ENCODE measurements around the gene TMEM170B.

The TMEM170B gene, protein sequence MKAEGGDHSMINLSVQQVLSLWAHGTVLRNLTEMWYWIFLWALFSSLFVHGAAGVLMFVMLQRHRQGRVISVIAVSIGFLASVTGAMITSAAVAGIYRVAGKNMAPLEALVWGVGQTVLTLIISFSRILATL

DNA sequence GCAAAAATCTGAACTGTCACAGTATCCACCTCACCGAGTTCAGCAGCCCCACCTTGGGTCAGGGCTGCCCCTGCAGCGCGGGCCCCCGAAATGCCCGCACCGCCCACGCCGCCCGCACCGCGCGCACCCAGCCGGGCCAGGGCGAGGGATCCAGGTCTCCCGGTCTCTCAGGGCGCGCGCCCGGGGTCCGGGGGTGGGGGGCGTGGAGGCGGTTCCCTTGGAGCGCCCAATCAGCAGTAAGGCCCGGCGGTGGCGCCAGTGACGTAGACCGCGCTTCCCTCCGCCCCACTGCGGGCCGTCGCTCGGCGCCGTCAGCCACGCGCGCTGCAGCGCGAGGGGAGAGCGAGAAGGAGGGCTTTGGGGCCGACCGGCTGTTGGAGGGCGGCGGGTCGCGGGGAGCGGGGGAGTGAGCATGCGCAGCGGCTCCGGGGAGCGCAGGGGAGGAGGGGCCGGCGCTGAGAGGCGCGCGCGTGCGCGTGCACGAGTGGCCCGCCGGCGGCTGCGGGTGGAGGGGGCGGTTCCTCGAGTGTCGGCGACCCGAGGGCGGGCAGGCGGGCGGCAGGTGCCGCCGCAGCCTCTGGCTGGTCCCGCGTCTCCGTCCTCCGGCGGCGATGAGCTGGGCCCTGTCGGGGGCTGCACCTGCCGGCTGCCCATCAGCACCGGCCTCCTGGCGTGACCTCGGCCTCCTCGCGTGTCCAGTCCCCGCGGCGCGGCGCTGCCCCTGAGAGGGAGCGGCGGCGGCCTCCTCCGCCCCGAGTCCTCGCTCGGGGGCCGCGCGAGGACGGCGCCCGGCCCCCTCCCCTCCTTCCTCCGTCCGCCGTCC lies at the start of gene TMEM170B:
TMEM170B (plus strand) TSS at position 521 of the 823 bp plus-strand sequence. CDS start 529 bp downstream, outside the sequence.
- peak; percentile 97 for DNase-seq

DNA sequence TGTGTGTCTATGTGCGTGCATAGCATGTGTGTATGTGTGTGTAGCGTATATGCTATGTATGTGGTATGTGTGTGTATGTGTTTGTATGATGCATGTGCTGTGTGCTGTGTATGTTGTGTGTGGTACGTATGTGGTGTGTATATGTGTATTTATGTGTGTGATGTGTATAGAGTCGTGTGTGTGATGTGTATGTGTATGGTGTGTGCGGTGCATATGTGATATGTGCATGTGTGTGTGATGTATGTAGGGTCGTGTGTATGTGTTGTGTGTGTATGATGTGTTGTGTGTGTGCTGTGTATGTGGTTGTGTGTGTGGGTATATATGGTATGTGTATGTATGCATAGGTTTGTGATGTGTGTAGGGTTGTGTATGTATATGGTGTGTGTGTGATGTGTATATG lies 46.6 kb upstream of the TMEM170B start:
- DNase-seq, result no peak

DNA sequence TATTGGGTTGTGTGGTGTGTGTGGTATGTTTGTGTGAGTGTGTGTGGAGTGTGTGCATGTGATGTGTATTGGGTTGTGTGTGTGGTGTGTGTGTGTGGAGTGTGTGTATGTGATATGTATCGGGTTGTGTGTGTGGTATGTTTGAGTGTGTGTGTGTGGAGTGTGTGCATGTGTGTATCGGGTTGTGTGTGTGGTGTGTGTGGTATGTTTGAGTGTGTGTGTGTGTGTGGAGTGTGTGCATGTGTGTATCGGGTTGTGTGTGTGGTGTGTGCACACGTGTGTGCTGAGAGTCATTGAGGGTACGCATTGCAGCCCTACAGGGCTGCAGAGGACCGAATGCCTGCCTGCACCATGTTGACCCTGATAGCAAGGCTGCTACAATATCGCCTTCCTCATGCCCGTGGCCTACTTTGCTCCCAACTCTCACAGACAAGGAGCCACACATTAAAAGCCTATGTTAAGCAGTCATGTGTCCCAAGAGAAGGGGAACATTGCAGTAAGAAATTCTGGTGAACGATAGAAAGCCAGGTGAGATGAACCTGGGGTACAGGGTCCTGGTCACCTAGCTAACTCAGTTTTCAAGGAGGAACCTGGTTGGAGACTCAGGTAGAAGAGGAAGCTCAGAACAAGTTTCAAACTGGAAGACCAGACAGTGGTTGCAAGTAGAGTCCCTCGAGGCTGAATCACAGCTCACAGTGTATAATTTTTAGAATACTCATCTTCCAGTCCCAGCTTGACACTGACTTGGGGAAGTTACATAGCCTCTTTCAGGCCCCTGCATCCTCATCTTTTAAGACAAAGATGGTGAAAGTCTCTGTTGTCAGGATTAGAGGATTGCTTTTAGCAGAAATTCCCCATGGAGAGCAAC lies 45.7 kb upstream of the TMEM170B start:
- no peak for DNase-seq

DNA sequence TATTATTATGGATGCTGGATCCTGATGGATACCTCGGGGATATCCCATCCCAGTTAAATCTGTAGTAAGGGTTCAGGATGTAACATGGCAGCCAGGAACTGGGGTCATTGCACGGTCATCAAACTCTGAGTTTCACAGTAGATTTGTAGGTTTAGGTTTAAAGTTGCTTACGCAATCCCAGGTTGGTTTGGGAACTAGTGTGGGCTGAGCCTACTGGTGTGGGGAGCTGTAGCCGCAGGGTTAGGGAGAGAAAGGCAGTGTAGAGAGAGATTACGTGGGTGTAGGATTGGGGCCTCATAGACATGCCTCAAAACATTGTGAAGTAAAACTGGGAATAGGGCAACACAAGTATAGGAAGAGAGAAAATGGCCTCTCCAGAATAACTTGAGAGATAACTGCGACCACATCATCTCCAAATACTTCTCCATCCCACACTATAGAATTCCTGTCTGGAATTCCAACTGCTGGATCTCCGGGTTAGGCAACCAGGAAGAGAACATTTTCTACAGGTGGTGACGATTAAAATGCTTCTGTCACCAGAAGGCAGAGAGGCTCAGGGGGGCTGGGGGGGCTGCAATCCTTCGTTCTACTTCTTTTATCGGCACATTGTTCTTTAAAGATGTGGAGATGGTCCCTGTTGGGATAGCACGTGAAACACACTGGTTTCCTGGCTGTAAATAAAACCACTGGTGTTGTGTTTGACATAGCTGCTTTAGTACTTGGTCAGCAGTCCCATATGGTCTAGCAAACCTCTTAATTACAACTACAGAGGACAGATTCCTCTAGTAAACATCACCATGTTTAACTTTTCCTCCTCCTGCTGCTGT lies 44.9 kb upstream of the TMEM170B start:
- no peak for DNase-seq

DNA sequence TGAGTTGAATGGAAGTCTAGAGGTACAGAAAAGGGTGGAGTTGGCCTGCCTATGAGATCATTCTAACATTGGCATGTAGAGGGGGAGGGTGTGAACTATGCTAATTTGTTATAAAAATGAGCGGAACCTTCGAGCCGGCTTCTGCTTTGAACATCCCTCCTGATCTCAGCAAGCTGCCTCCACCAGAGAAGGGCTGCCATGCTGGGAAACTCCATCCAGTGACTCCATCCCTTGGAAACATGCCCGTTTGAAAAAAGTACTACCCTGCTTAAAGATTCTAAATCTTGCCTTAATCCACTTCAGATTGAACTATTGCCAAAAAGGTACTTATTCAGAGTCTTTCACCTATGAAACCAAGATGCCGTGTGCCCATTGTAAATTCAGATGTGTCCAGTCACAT lies 43.6 kb upstream of the TMEM170B start:
- no peak for DNase-seq

DNA sequence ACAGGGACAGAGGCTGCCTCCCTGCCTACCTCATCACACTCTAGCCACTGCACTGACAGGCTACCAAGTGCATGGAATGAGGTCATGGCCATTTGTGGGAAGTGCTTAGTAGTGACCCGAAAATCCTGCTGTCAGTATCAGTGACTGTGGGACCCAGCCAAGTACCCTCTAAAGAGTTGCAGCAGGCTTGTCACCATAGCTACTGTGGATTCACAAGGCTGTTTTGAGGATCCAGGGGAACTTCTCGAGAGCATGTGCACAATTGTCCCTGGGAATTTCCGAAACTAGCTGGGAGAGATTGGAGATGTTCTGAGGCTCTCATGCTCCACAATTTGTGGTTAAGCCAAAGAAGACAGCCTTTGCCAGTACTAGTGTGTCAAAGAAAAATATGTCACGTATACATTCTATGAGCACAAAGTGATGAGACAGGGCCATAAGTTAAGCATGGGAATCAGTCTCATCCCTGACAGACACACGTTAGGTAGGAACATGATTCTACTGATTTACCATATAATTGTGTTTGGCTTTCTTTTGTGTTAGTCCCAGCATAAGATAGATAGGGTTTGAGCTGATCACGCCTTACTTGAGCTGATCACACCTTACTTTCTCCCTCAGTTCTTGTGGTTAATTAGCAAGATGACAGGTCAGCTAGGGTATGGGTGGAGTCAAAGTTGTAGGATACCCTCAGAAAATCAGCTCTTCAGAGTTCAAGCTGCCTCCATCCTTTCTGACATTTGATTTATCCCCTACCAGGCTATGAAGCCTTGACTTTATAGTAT lies 42.6 kb upstream of the TMEM170B start:
- peak; percentile 47 for DNase-seq

DNA sequence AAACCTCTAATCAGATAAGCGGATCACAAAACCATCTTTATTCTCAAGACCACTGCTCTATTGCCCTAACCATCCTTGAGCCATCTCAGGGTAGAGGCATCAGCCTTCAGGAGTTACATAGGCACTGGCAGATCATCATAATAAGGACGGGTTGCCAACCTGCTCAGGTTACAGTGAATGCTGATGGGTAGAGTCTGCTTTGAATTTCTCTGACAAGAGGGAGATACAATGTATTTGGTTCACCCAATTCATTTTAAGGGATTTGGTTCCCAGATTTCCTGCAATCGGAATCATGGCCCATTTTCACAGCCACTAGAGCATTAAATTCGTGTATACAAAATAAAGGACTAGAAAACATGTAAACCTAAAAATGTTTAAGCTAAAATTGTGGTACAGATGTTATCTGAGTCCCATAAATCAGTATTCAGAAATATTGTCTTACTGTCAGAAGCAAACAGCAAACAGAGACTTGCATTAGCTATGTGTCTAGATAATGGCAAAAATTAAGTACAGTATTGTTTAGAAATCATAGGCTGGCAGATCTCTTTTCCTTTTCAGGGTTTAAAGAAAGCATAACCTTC lies 41.9 kb upstream of the TMEM170B start:
- no peak for DNase-seq

DNA sequence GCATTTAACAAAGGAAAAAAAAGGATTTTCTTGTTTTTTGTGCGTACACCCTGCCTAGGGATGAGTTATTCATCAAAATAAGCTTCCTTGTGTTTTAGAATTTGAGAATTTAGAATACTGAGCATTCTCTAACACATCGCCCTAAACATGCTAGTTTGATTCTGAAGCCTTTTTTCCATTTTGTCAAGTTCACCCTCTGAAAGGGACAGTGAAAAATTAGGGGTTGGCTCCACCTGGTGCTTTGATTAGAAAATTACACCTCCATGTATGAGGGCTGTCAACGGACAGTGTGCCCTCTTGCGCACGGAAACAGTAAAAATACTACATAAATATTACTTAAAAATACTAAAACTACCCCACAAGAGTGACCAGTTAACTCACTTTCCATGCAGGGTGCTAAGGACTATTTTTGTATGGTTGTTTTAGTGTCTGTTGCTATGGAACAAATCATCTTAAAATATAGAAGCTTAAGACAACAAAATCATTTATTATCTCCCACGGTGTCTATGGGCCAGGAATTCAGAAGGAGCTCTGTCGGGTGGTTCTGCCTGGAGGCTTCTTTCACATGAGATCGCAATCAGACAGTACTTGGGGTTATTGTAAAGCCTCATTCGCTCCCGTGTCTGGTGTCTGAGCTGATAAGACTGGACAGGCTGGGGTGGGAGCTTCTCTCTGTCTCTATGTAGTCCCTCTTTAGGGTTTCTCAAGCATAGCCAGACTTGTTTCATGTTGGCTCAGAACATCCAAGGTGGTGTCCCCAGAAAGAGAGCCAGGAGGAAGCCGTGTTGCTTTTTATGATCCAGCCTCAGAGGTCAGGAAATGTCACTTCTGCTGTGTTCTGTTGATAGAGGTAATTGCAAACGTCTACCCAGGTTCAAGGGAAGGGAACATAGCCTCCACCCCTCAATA lies 41.1 kb upstream of the TMEM170B start:
- DNase-seq, result peak; percentile 75

DNA sequence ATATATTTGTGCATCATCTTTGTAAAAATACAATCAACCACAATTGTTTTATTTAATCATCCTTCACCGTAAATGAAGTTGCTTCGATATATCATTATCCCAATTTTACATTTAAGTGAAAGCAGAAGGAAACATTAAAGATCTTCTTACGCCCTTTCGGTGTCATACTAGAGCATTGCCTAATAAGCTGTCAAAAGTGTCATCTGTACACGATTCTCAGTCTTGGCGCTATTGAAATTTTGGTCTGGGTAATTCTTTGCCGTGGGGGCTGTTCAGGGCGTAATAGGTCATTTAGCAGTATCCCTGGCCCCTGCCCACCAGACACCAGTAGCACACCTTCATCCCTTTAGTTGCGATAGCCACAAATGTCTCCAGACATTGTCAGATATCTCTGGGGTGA lies 40.4 kb upstream of the TMEM170B start:
- DNase-seq, result no peak

DNA sequence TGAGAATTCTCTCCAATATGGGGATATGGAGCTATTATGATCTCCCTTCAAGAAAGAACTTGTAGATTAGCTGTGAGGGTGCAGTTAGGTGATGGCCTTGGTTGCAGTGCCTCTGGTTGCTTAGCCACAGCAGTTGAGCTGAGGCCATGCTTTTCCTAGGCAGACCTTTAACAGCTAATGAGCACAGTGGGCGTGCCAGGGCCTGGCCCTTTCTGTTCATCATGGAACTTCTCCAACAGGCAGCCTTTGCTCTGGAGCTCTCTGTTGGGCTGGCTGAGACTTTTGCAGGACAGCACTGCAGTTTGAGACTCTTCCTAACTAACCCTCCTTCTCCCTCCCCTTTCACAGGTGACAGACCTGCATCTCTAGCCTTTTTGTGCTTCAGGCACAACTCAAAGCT lies 39.7 kb upstream of the TMEM170B start:
- no peak for DNase-seq

DNA sequence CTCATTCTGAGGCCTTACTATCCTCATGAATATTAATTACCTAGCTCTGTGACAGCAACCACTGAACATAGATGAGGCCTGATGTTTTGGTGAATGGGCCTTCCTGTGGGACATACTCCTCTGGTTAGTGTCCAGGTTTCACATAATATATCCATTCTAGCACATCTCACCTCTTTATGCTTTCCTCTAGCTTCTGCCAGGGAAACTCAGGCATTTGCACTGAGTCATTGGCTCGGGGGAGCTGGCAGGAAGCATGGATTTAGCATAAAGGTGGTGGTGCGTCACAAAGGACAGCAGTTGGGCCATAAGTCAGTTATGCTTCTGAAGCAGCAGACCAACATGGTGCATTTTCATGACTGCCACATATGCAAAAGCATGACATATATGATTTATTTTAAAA lies 37.5 kb upstream of the TMEM170B start:
- DNase-seq, result no peak

DNA sequence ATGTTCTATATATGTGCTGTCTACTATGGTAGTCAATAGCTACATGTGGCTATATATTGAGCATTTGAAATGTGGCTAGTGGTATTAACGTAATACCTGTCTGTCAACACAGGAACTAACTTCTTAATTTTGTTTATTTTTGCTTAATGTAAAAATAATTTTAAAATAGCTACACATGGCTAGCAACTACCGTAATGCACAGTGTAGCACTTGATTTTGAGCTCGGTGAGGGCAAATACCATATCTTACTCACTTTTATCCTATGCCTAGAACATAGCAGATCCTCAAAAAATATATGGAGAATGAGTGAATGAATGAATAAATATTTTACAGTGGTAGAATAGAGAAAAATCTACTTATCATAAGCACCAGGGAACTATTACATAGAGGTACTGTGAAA lies 28.1 kb upstream of the TMEM170B start:
- DNase-seq, result no peak

DNA sequence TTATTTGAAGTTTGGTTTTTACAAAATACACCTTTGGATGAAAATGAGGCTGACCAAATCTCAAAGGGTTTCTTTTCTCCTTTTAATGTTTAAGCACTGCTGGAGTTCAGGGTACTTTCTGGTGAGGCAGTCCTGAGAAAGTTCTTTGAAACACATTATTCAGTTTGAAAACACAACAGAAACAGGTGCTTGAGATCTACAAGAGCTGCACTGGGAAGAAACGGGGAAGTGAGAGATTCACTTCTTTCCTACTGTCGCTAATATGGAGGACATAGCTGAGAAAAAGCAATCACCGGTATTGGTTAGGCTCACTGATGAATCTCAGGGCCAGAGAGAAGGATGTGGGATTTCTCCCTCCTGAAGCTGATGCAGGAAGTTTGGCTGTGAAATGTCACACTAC lies 22.9 kb upstream of the TMEM170B start:
- DNase-seq, result no peak

DNA sequence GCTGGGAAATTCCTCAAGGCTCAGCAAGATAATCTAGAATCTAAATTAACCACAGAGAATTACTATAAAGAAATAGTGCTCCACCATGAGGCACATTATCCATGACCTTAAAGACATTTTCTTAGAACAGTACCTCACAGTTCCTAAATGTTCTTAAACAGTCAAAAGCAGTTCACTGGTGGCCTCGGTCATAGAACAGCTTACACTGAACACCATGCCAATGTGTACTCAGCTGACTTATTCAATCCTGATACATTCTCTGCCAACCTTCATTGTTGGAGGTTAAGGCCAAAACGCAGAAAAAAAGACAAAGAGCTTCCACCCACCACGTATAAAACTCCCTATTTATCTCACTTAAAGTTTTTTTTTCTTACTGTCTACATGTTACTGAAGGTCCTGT lies 21.8 kb upstream of the TMEM170B start:
- no peak for DNase-seq

DNA sequence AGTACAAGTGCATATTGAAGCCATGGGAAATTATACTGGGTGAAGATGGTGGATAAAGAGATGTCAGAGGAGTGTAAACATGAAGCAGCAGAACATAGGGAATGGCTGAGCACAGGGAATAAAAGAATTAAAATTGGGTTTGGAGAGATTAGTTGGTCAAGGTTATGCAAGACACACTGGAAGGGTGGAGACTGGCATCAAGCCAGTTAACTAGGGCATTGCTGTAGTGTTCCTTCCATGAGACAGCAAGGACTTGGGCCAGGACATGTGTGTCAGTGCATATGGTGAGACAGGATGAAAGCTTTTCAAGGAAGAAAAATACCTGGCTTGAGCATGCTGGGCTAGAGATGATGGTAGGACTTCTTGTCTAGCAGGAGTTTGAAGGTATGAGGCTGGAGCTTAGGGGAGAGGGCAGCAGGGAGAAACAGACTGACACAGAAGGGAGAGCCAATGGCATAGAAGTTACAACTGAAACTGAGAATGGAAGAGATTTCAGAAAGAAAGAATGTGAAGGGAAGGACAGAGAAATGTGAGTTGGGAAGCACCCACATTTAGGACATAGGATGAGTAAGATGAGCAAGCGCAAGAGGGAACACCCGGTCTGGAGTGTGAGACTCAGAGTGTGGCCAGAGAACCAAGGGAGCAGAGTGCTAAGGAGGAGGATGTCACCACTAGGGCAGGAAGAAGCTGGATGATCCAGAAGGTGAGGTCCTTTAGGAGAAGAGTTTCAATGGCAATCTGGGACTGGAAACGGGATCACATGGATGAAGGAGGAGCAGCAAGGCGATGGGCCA lies 14.5 kb upstream of the TMEM170B start:
- no peak for DNase-seq

DNA sequence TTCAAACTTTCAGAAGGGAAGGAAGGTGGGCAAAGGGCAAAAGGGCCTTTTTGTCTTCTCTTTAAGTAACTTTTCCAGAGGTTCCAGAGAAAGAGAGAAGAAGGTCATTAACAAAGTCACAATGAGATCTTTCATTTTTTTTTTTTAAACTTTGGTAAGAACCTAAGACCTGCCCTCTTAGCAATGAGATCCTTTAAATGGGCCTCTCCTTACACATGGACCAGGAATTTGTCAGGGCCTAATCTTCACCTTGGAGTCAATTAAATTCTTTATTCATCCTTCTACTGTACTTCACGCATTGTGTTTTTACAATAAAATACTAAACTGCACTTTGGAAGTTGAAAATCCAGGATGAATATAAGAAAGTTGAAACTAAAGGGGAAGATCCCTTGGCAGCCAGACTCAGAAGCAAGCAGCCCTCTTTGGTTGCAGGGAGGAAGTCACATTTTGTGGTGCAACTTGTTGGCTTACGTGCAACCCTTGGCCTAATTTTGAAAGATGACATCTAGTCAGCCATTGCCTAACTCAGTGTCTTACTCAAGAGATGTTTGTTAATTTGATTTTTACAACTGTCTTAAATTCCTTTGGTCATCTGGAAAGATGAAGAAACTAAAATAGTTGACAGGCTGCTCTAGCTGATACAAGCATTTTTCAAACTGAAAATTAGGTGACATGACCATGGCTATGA lies 11.9 kb upstream of the TMEM170B start:
- DNase-seq, result peak; percentile 57

DNA sequence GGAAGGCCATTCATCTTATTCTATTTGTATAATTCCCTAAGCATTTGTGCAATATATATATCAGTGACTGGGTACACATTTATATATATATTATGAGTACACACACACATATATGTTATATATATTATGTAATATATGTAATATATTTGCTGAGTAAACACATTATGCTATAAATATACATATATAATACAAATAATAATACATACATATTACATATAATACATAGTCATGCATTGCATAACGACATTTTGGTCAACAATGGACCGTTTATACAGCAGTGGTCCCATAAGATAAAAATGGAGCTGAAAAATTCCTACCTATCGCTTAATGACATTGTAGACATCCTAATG lies 11.4 kb upstream of the TMEM170B start:
- DNase-seq, result no peak

DNA sequence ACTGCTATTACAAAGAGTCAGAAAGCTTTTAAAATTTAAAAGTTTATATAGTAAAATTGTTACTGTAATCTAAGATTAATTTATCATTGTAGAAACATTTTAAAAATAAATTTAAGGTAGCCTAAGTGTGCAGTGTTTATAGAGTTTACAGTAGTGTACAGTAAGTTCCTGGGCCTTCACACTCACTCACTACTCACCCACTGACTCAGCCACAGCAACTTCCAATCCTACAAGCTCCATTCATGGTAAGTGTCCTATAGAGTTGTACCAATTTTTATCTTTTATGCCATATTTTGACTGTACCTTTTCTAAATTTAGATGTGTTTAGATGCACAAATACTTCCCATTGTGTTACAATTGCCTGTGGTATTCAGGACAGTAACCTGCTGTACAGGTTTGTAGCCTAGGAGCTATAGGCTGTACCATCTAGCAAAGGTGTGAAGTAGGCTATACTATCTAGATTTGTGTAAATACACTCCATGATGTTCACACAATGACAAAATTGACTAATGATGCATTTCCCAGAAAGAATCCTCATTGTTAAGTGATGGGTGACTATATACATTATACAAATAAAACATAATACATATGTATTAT lies 10.2 kb upstream of the TMEM170B start:
- no peak for DNase-seq

DNA sequence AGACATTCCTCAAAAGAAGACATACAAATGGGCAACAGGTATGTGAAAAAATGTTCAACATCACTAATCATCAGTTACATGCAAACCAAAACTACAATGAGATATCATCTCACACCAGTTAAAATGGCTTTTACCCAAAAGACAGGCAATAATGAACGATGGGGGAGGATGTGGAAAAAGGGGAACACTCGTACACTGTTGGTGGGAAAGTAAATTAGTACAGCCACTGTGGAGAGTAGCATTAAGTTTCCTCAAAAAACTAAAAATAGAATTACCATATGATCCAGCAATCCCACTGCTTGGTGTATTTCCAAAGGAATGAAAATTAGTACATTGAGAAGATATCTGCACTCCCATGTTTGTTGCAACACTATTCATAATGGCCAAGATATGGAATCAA lies 8.6 kb upstream of the TMEM170B start:
- no peak for DNase-seq

Data from CD4-positive, alpha-beta T cell treated with Interleukin-15 for 1 hour (primary cell).